A673 (cell line): ENCODE data around the gene PIP4K2C. TPM values are rescaled to one million over a fixed set of nuclear protein-coding genes. Genes with fewer than 3 reads are reported as not detected.

ENCODE experiments used
- BruUV-seq: library from RNA; stranded (reverse); fragments of 400-500 nt; replicated peaks from 2 replicates; lab custom pipeline; 2021; lab: Mats Ljungman, UMichigan
- CTCF ChIA-PET: fragments of 300-600 bp; sonication (Branson Sonifier 250); formaldehyde crosslinking; loops from one replicate; lab custom pipeline; 2022; ENCODE audit warnings: antibody characterized with exemption; lab: Charles Lee
- POLR2A ChIA-PET: fragments of 300-600 bp; sonication (Branson Sonifier 250); formaldehyde crosslinking; loops from one replicate; lab custom pipeline; 2022; ENCODE audit warnings: antibody characterized with exemption; ENCODE audit not compliant: low non-redundant PET; lab: Charles Lee
- DNase-seq: peaks from one replicate; pipeline ENCODE4 v3.0.0-alpha.2; 2015; ENCODE audit warnings: low spot score
- H3K27ac ChIP-seq: fragments of 200-600 bp; sonication (generic); 2 replicates; pipeline ENCODE4 v1.5.1; 2016; ENCODE audit warnings: mixed run types, low read depth, mild to moderate bottlenecking, mixed read lengths, antibody characterized with exemption, low read length; ENCODE audit not compliant: poor library complexity, severe bottlenecking
- H3K27me3 ChIP-seq: fragments of 200-600 bp; sonication (generic); replicated peaks from 2 replicates; pipeline ENCODE4 v1.6.1; 2017; ENCODE audit warnings: mixed run types, low read depth, mild to moderate bottlenecking, mixed read lengths, antibody characterized with exemption, low read length; ENCODE audit not compliant: insufficient read depth, poor library complexity
- H3K36me3 ChIP-seq: fragments of 200-600 bp; sonication (generic); 2 replicates; pipeline ENCODE4 v1.6.1; 2016; ENCODE audit warnings: mixed run types, mild to moderate bottlenecking, mixed read lengths, antibody characterized with exemption, low read length; ENCODE audit not compliant: insufficient read depth, poor library complexity, severe bottlenecking
- H3K4me1 ChIP-seq: fragments of 200-600 bp; sonication (generic); 2 replicates; pipeline ENCODE4 v1.6.1; 2017; ENCODE audit warnings: mixed run types, mild to moderate bottlenecking, mixed read lengths, antibody characterized with exemption, low read length; ENCODE audit not compliant: insufficient read depth, poor library complexity, severe bottlenecking
- H3K4me3 ChIP-seq: fragments of 200-600 bp; sonication (generic); 2 replicates; pipeline ENCODE4 v1.5.1; 2016; ENCODE audit warnings: low read depth, mixed run types, mild to moderate bottlenecking, mixed read lengths, low read length; ENCODE audit not compliant: poor library complexity, severe bottlenecking
- H3K9me3 ChIP-seq: fragments of 200-600 bp; sonication (generic); 2 replicates; pipeline ENCODE4 v1.6.1; 2016; ENCODE audit warnings: mixed run types, low read depth, mild to moderate bottlenecking, mixed read lengths, antibody characterized with exemption, low read length; ENCODE audit not compliant: poor library complexity, severe bottlenecking
- EZH2 ChIP-seq: fragments of 200-600 bp; sonication (generic); IDR thresholded peaks from 2 replicates; pipeline ENCODE4 v1.6.1; 2017; ENCODE audit warnings: borderline replicate concordance, low read depth, mild to moderate bottlenecking, mixed read lengths, antibody characterized with exemption, low read length; ENCODE audit not compliant: poor library complexity, severe bottlenecking
- intact Hi-C: fragments of 100-400 bp; cut with micrococcal nuclease; formaldehyde crosslinking; loops from one replicate; pipeline ENCODE4 v1.10.0; 2022; ENCODE audit not compliant: unreplicated experiment
- total RNA-seq: library from RNA; stranded (reverse); gene quantifications from 2 replicates; pipeline ENCODE4 v1.2.3, GENCODE V29; 2021
- TF ChIP-seq, protein P1 (sequence below): fragments of 300-800, 200-600 bp; sonication (generic); conservative IDR thresholded peaks from 2 replicates; pipeline ENCODE4 v1.5.1; 2017; ENCODE audit warnings: low read depth, mild to moderate bottlenecking, antibody characterized with exemption, low read length, moderate library complexity, mixed read lengths

PIP4K2C gene
- total RNA-seq, 1 experiment from 2014 or later: 34.9 TPM

- BruUV-seq: no TSS peak
- Histone ChIP-seq H3K27ac (no peak overlapping the region), H3K27me3 (no peaks in the 10 kb centered on the region), H3K4me3 (no peak overlapping the region), H3K9me3 (no peaks in the 10 kb centered on the region), H3K36me3 (peaks cover 10% of the 10 kb centered on the region), H3K4me1 (peaks cover 25% of the 10 kb centered on the region)
- ChIA-PET CTCF (no interaction called here), POLR2A (no interaction called here)
- intact Hi-C loops: no loop called here
- no peak for DNase-seq
- no peak for TF ChIP-seq EZH2
- TF ChIP-seq, protein P1, sequence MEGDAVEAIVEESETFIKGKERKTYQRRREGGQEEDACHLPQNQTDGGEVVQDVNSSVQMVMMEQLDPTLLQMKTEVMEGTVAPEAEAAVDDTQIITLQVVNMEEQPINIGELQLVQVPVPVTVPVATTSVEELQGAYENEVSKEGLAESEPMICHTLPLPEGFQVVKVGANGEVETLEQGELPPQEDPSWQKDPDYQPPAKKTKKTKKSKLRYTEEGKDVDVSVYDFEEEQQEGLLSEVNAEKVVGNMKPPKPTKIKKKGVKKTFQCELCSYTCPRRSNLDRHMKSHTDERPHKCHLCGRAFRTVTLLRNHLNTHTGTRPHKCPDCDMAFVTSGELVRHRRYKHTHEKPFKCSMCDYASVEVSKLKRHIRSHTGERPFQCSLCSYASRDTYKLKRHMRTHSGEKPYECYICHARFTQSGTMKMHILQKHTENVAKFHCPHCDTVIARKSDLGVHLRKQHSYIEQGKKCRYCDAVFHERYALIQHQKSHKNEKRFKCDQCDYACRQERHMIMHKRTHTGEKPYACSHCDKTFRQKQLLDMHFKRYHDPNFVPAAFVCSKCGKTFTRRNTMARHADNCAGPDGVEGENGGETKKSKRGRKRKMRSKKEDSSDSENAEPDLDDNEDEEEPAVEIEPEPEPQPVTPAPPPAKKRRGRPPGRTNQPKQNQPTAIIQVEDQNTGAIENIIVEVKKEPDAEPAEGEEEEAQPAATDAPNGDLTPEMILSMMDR: no peak
Observed at GRCh38 chr12:57614948-57615500, 24.0 kb downstream of the PIP4K2C start.

- Histone ChIP-seq H3K4me1 (peaks cover 23% of the 10 kb centered on the region), H3K27ac (no peak overlapping the region), H3K9me3 (no peaks in the 10 kb centered on the region), H3K27me3 (peaks cover 4% of the 10 kb centered on the region), H3K36me3 (peaks cover 10% of the 10 kb centered on the region), H3K4me3 (no peak overlapping the region)
- no TSS peak for BruUV-seq
- ChIA-PET POLR2A (interaction anchor here (0.6 kb wide), 1 partner anchor 8 kb away, joined by 3 read pairs; no protein-coding TSS in a partner anchor), CTCF (interaction anchor here (0.9 to 1.1 kb wide), 2 partner anchors 17 to 157 kb away, joined by 3 to 6 read pairs; partner anchors contain the start of gene B4GALNT1)
- DNase-seq: no peak
- intact Hi-C loops: no loop called here
- no peak for TF ChIP-seq EZH2
- TF ChIP-seq, protein P1: no peak
Observed at GRCh38 chr12:57615637-57616036, 24.6 kb downstream of the PIP4K2C start.

DNA sequence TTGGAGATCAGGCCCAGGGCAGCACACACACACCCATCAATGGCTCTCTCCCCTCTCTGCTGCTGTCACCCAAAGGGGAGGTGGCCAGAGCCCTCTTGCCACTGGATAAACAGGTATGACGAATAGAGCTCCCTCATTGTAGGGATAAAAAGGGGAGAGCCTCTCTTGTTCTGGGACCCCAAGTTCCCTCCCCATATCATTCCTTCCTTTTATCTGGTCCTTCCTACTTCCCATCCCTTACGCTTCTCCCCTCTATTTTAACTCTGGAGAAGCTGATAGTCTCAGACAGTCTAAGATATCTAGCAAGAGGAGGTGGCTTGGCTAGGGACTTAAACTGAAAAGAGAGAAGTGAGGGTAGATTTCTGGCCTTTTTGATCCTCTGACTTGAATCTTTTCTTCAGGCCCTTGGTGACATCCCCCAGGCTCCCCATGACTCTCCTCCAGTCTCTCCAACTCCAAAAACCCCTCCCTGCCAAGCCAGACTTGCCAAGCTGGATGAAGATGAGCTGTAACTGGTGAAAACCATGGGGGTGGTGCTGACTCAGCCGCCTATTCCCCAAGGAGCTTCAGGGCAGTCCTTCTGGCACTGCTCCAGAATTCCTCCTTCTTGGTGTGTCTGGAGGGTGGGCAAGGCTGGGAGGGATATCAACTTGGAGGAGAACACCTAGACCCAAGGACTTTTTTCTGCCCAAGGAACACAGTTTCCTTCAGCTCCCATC is 25.6 kb downstream of the PIP4K2C start:
- no peaks in the 10 kb centered on the region for H3K9me3 ChIP-seq
- DNase-seq: peak; percentile 83
- H3K36me3 ChIP-seq: peaks cover 10% of the 10 kb centered on the region
- H3K4me1 ChIP-seq: peaks cover 23% of the 10 kb centered on the region
- TF ChIP-seq EZH2: no peak
- TF ChIP-seq, protein P1: no peak
- ChIA-PET CTCF (interaction anchor here (0.9 to 1.1 kb wide), 3 partner anchors 16 to 158 kb away, joined by 3 to 6 read pairs (median 4); partner anchors contain the start of gene B4GALNT1), POLR2A (no interaction called here)
- intact Hi-C loops: no loop called here
- no peak overlapping the region for H3K4me3 ChIP-seq
- H3K27ac ChIP-seq: no peak overlapping the region
- H3K27me3 ChIP-seq: peaks cover 13% of the 10 kb centered on the region
- no TSS peak for BruUV-seq
